ENCODE measurements around the gene MBP.

MBP gene

GRCh38 chr18:77131652-77132368 lies 773 bp downstream of the MBP start:
- peak; percentile 35 for DNase-seq

GRCh38 chr18:77131100-77131651 lies 1.4 kb downstream of the MBP start:
- peak; percentile 19 for DNase-seq

DNA sequence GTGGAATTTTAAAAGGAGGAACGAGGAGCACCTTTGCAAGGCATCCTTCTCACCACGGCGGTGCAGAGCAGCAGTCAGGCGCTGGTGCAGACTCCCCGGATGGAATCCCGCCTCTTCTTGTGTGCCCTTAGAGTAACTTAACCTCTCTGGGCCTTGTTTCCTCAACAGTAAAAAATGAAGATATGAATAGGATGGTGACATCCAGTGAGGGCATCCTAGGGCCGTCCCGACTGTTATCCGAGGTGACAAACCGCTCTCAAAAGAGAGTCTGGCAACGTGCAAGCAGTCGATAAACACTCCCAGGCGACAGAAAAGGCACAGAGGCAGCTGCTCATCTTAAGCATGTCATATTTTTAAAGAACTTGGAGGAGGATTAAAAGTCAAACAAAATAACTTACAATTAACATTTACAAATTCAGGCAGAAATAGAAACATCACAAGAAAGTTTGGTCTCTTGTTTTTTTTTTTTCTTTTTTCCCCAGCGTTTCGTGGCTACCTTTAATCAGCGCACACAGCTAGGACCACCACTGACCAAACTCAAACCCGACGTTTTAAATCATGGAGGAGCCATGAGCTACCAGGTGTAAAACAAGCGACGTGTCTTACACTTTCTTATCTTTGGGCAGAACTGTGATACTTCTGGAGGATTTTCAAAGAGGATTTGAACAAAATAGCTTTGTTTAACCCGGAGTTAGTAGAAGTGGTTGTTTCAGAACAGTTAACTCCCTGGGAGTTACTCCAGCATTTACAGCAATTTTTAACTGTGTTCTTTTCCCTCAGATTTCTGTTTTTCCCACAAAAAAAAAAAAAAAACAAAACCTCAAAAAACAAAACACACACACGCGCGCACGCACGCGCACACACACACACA lies 2.1 kb downstream of the MBP start:
- no peak for DNase-seq

GRCh38 chr18:77129150-77129551 lies 3.4 kb downstream of the MBP start:
- no peak for DNase-seq

GRCh38 chr18:77127769-77128671 lies 4.6 kb downstream of the MBP start:
- DNase-seq, result no peak

DNA sequence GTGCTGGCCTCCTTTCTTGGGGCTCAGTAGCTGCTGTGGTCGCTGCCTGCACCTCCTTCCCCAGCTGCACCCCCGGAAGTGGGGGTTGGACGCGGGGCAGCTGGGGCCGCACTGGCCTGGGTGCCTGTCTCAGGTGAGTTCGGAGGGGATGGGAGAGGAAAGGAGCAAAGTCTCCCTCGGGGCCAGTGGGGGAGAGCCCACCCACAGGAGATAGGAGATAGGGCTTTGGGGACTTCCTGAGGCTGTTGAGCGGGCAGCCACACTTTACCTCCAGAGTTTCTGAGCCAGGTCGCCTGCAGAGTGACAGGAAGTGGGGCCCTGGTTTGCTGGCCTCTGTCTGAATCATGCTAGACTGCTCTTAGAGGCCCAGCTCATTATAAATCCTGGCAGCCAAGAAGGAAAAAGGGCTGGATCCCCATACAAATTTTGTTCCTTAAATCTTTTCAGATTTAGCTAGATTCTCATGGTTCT lies 8.1 kb downstream of the MBP start:
- peak; percentile 21 for DNase-seq

GRCh38 chr18:77123320-77124231 lies 9.0 kb downstream of the MBP start:
- DNase-seq, result no peak

- no peak for DNase-seq
Measured at GRCh38 chr18:77121523-77121922, 11.1 kb downstream of the MBP start.

DNA sequence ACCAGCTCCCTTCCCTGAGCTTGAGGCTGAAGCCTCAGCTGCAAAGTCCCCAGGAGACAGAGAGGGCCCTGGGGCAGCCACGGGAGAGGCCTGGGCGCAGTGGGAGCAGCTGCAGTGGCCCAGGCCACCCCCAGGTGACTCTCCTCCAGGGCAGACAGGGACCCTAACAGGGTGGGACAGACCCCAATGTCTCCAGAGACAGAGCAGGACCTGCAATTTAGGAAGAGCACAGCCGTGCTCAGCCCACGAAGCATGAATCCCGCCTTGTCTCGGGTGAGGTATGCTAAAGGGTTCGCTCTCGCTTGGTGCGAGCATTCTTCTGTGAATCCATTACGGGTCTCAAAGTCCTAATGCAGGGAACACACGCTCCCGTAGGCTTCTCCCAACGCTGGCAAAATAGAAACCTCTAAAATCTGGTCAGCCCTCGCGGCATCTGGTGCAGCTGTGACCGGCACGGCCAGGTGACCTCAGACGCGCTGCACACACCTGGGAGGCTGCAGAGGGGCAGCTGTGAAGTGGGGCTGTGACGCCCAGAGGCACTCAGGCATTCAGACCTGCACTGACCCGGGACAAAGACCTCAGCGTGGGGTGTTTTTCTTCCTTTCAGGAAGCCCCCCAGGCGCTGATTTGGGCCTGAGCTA lies 12.6 kb downstream of the MBP start:
- DNase-seq, result no peak

- DNase-seq, result no peak
Measured at GRCh38 chr18:77119101-77119850, 13.3 kb downstream of the MBP start.

GRCh38 chr18:77118256-77119090 lies 14.1 kb downstream of the MBP start:
- no peak for DNase-seq

GRCh38 chr18:77116201-77117080 lies 16.1 kb downstream of the MBP start:
- DNase-seq, result no peak

GRCh38 chr18:77115192-77115953 lies 17.2 kb downstream of the MBP start:
- no peak for DNase-seq

DNA sequence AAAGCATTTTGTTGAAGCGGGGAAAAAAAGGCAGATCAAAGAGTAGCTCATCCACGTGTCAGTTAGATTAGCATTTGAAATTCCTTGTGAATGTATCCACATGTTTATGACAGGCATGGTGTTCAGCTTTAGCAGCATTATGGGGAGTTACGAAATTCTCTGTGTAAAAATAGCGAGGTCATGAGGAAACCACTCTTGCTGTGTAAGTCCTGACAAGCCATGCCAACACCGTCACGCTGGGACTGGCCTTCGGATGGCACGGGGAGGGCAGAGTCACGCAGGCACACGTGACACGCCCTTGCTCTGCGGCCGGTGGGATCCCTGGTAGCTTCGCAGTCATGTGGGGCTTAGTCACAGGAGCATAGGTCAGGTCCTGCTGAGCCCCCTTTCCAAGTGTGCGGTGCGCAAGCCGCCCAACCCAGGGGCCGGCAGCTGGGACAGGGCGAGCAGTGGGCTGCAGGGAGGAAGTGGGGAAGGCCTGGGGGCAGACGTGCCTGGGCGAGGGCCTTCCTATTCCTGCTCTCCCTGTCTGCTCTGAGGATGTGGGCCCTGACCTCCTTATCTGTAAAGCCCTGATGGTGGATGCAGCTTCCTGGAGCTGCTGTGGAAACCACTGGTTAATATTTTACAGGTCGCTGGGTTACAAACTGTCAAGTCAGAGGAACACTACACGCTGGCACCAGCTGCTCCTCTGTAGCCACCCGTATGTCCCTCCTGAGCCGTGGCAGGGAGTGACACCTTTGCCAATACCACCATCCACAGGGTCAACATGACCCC lies 18.0 kb downstream of the MBP start:
- DNase-seq, result peak; percentile 26

GRCh38 chr18:77114152-77114414 lies 18.5 kb downstream of the MBP start:
- DNase-seq, result no peak

GRCh38 chr18:77113361-77114151 lies 19.0 kb downstream of the MBP start:
- no peak for DNase-seq
